Upper lobe of left lung (tissue), 4 donors: ENCODE data around the gene NUP98.

ENCODE experiments used
- CTCF ChIP-seq, 6 experiments: fragments of 450-650 bp in 4 of 6; fragments of 200-600 bp in 2 of 6; sonication (generic) in 2 of 6; IDR thresholded peaks; one replicate each; pipeline ENCODE4 v1.5.1; 2016 to 2019; ENCODE audit warnings: antibody characterized with exemption in 6 of 6
- EP300 ChIP-seq, 4 donors: sonication (generic); formaldehyde crosslinking; IDR thresholded peaks; one replicate each; pipeline ENCODE4 v1.5.1; 2017; ENCODE audit warnings: antibody characterized with exemption in 4 of 4, control low read depth in 2 of 4
- POLR2A ChIP-seq, 4 donors: fragments of 450-650 bp; IDR thresholded peaks; one replicate each; pipeline ENCODE4 v1.5.1; 2016 to 2017; ENCODE audit warnings: antibody characterized with exemption in 4 of 4, mild to moderate bottlenecking in 2 of 4
- POLR2AphosphoS5 ChIP-seq, 2 donors: sonication (generic); formaldehyde crosslinking; IDR thresholded peaks; one replicate each; pipeline ENCODE4 v1.5.1; 2017; ENCODE audit warnings: antibody characterized with exemption in 2 of 2

GRCh38 chr11:3745161-3745560, 52.2 kb downstream of the NUP98 start:
- no peak for TF ChIP-seq CTCF (IDR thresholded peaks at IDR 0.05)
- no peak for TF ChIP-seq POLR2AphosphoS5 (IDR thresholded peaks at IDR 0.05)
- TF ChIP-seq POLR2A (IDR thresholded peaks at IDR 0.05), result no peak
- TF ChIP-seq EP300 (IDR thresholded peaks at IDR 0.05), result no peak
